ENCODE results near the gene CADM4.

GRCh38 chr19:43586346-43586745 lies 53.3 kb downstream of the CADM4 start:
- TF ChIP-seq CTCF (IDR thresholded peaks at IDR 0.05 in 4 of 5, conservative IDR thresholded peaks at IDR 0.05 in 1 of 5) (no peak), POLR2A (IDR thresholded peaks at IDR 0.05) (no peak)

Measured in gastrocnemius medialis (tissue), 4 donors.